8988T (cell line): ENCODE results near the gene TAF1C.

Experiments
- DNase-seq: peaks from one replicate; pipeline ENCODE4 v3.0.0; 2011

TAF1C gene

GRCh38 chr16:84182680-84183571 is 3.9 kb downstream of the TAF1C start:
- no peak for DNase-seq

DNA sequence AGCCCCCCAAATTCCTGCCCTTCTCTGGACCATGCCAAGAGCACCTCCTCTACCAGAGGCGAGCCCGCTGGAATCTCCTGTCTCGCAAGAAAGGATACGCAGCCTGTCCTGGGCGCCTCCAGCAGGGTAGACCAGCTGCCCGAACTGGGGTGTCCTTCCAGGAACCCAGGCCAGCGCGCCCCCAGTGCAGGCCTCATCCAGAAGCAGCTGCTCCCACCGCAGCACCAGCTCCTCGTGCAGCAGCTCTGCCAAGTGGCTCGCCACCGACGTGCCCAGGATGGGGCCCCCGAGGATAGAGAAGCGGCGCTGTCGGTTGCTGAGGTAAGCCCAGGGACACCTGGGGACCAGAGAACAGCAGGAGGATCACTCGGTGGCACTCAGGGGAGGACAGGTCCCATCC is 4.8 kb downstream of the TAF1C start:
- no peak for DNase-seq

DNA sequence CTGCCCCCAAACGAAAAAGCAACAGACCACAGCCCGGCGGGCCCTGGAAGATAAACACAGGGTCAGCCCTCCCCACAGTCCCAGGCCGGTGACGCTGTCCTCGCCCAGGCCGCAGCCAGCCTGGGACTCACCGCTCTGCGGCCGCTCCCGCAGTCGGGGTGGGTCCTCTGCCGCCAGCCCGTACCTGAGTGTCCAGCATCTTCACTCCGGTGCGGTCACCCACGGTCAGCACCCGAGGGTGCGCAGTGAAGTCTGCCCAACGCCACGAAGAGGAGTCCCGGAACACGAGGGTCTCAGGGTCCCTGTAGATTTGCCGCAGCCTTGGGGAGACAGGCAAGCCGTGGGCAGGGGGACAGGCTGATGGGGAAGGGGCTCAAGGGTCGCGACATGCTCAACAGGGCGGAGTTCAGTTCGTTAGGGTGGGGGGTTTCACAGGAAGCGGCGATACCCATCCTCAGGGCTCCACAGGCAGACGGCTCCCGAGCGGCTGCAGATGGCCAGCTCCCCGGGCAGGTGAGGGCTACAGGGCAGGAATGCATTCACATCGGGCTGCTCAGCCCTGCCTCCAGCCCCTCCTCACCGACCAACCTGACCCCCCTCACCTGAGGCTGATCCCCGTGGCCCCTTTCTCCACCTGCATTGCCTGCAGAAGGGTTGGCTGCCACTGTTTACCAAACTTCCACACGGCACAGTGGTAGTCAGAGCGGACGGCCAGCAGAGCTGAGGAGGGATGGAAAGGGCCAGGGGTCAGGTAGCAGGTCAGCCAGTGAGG is 5.5 kb downstream of the TAF1C start:
- DNase-seq = no peak

DNA sequence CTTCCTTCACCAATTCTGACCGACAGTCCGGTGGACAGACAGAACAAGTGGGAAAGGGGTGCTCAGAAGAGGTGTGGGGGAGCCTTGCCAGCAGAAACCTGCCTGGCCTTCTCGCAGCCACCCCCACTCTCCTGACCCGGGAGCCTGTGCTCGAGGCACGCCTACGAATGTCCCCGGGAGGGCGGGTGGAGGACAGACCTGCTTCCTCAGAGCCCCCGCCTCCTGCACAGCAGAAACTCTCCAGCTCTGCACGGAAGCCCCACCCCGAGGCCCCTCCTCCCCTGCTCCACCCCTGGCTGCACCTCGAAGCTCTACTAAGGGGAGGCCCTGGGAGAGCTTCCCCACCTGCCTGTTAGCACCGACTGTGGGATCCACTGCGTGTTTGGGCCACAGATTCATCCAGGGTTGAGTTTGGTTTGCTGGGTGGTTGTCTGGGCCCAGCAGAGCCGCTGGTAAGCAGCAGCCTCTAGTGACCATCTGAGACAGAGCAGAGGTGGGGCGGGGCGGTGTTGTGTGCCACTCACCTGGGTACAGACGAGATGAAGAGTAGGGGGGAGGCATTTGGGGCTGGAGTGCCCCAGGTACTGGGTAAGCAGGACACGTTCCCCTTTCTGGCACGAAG is 6.2 kb downstream of the TAF1C start:
- DNase-seq = no peak

- DNase-seq = no peak
These were observed 7.1 kb downstream of the TAF1C start for GRCh38 chr16:84179612-84180320.

DNA sequence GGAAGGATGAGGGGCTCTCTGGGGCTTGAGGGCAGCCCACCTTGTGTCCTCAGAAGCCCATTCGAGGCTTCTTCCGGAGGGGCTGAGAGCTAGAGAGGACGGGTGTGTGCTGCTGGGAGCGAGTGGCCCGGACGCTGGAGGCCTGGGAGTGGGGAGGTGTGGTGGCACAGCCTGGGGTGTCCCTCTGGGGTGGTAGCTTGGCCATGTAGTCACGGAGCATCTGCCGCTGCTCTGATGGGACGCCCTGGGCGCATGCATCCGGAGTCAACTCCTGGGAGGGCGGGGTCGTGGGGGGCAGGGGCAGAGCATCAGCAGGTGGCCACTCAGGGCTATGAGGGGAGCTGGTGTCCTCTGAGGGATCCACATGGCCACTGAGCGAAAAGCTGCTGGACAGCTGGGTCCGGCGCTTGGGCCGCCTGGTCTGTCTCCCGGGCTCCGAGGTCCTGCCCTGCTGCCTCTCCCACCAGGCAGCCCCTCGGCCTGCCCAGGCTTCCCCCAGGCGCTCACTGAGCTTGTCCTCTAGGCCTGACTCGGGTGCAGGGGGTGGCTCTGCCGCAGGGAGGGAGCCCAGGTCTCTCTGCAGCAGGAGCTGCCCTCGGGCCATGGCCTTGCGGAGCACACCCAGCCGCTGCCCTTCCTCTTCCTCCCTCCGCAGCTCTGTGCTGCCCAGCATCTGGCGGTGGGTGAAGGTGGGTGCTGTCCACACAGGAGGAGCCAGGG is 7.8 kb downstream of the TAF1C start:
- DNase-seq = no peak

- DNase-seq = no peak
These were observed 8.6 kb downstream of the TAF1C start for GRCh38 chr16:84178146-84178765.

- no peak for DNase-seq
These were observed 9.2 kb downstream of the TAF1C start for GRCh38 chr16:84177741-84178073.

DNA sequence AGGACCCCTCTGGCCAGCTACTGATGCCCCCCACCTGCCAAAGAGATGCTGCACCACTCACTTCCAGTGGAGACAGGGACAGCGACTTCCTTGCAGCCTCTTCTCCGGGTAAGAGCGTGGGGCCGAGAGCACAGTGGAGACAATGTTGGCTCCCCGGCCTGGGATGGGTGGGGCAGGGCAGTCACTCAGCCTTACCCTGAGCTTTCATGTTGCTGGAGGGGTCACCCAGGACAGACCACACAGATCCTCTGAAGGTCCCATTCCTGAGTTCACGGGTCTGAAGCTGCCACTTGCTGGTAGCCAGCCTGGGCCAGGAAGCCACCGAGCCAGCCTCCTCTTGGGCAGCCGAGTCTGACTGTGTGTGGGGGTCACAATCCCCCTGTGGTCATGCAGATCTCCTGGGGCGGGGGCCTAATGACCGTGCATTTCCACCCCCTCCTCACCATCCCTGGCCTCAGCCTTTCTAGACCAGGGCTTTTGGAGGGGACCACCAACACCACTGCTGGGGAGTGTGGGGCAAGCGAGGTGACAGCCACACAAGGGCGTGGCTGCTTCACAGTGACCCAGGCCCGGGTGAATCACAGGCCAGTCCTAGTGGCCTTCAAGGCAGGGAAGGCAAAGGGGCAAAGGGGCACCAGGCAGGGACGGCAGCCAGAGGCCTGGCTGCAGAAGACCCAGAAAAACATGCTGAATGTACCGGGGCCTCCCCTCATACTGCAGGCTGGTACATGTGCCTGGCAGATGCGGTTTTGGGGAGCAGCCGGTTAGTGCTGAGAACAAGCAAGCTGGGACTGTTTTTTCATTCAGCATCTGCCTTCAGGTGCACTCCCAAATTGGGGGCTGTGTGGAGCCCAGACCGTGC is 10.4 kb downstream of the TAF1C start:
- no peak for DNase-seq

- peak; percentile 94 for DNase-seq
These were observed 11.3 kb downstream of the TAF1C start for GRCh38 chr16:84175350-84176081.

- DNase-seq = no peak
These were observed 12.5 kb downstream of the TAF1C start for GRCh38 chr16:84174396-84174795.

- DNase-seq = no peak
These were observed 17.0 kb downstream of the TAF1C start for GRCh38 chr16:84169765-84170310.

- no peak for DNase-seq
These were observed 19.8 kb downstream of the TAF1C start for GRCh38 chr16:84166796-84167695.

DNA sequence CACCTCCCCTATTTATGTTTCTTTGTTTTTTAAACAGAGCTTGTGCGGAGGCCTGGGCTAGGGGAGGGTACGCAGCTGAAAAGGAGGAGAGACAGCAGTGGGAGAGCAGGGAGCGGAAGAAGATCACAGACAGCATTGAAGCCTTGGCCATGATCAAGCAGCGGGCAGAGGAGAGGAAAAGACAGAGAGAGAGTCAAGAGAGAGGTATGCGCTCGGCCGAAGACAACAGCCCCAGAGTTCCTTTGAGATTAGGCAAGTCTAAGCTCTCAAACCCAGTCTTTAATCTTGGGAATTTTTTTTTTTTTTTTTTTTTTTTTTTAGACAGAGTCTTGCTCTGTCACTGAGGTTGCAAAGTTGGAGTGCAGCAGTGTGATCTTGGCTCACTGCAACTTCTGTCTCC is 21.1 kb downstream of the TAF1C start:
- no peak for DNase-seq

DNA sequence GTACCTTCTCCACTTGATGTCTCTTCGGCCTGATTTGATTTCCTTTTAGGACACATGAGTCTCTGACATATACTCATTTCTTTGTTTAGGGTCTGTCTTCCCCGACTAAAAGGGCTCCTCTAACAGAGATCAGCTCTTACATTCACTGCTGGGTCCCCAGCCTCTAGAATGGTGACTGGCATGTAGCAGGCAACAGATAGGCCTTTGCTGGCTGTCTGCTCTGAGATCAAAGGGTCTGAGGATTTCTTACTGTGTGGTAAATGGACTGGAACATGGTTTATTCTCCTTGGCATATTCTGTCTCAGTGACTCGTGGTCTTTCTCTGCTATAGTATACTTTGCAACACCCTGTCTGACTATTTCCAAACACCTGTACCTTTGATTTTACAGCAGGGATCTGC is 25.1 kb downstream of the TAF1C start:
- DNase-seq = no peak

DNA sequence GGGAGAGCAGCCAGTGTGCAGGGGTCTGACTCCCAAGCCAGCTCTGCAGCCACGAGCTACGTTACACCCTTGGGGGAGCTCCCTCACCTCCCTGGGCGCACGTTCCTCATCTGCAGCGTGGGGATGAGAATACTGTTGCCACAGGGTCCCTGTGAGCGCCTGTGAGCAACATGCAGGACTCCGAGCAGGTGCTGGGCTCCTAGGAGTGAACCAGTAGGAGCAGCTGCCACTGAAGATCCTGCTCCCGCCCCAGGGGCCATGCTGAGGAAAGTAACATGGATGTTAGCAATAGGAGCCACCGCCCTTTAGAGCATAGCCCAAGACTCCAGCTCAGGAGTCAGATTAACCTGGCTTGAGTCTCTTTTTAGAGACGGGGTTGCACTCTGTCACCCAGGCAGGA is 25.8 kb downstream of the TAF1C start:
- DNase-seq = no peak

DNA sequence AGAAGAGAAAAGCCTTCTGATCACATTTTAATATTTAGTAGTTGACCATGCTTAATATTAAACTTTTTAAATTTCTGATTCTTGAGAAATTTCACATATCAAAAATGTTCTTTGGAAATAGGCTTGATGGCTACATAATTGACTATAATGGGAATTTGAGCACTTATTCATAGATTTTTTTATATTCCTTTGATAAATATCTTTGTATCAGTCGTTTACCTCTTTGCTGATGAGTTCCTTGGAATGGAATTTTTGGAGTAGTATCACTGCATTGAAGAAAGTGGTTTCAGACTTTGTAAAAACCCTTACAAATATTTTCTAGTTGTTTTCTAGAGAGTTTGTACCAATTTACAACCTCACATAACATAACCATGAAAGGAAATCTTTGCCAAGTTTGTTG is 27.1 kb downstream of the TAF1C start:
- no peak for DNase-seq

GRCh38 chr16:84159007-84159406 is 27.9 kb downstream of the TAF1C start:
- no peak for DNase-seq

GRCh38 chr16:84156342-84156784 is 30.5 kb downstream of the TAF1C start:
- no peak for DNase-seq
